ENCODE data around the gene GALNT3.

Gene GALNT3

DNA sequence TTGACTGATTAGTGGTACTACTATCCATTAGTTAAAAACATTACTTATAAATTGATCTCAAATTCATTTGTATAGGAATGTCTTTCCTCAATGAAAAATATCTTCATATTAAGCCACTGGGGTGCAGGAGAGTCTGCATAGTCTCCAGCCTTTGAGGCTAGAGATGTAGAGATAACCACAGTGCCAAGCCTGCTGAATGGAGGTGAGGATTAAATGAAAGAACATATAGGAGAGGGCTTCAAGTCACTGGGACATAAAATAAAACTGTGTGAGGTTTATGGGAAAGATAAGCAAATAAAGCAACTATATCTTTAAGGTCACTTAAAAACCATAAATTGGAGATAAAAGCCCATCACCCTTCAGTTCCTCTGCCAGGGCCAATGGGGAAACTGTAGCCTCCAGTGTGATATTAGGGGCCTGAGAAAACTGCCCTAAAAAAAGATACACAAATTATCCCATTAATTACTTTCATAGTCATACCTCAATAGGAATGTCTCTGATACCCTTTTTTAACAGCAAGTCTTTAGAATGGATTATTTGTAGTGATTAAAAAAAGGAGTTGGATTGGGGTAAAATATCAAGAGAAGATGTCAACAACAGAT lies 27.6 kb downstream of the GALNT3 start:
- TF ChIP-seq, protein P1, sequence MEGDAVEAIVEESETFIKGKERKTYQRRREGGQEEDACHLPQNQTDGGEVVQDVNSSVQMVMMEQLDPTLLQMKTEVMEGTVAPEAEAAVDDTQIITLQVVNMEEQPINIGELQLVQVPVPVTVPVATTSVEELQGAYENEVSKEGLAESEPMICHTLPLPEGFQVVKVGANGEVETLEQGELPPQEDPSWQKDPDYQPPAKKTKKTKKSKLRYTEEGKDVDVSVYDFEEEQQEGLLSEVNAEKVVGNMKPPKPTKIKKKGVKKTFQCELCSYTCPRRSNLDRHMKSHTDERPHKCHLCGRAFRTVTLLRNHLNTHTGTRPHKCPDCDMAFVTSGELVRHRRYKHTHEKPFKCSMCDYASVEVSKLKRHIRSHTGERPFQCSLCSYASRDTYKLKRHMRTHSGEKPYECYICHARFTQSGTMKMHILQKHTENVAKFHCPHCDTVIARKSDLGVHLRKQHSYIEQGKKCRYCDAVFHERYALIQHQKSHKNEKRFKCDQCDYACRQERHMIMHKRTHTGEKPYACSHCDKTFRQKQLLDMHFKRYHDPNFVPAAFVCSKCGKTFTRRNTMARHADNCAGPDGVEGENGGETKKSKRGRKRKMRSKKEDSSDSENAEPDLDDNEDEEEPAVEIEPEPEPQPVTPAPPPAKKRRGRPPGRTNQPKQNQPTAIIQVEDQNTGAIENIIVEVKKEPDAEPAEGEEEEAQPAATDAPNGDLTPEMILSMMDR (IDR thresholded peaks at IDR 0.05; ENCODE audit: low read depth, low read length, missing control alignments): no peak
- no peak for DNase-seq (ENCODE audit: extremely low read depth, low read depth)
- no peak overlapping the region for H3K4me3 ChIP-seq (replicated peaks; ENCODE audit: low read depth, low read length)

DNA sequence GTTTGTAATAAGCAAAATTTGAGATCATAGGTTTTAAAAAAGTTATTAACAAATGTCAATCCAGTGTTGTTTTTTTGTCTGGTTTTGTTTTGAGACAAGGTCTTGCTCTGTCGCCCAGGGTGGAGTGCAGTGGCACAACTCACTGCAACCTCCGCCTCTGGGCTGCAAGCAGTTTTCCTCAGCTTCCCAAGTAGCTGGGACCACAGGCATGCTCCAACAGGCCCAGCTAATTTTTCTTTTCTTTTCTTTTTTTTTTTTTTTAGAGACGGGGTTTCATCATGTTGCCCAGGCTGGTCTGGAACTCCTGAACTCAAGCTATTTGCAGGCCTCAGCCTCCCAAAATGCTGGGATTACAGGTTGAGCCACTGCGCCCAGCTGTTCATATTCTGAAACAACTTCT lies 31.3 kb downstream of the GALNT3 start:
- TF ChIP-seq, protein P1 (IDR thresholded peaks at IDR 0.05; ENCODE audit: low read depth, low read length, missing control alignments): no peak
- no peak overlapping the region for H3K4me3 ChIP-seq (replicated peaks; ENCODE audit: low read depth, low read length)
- no peak for DNase-seq (ENCODE audit: extremely low read depth, low read depth)

DNA sequence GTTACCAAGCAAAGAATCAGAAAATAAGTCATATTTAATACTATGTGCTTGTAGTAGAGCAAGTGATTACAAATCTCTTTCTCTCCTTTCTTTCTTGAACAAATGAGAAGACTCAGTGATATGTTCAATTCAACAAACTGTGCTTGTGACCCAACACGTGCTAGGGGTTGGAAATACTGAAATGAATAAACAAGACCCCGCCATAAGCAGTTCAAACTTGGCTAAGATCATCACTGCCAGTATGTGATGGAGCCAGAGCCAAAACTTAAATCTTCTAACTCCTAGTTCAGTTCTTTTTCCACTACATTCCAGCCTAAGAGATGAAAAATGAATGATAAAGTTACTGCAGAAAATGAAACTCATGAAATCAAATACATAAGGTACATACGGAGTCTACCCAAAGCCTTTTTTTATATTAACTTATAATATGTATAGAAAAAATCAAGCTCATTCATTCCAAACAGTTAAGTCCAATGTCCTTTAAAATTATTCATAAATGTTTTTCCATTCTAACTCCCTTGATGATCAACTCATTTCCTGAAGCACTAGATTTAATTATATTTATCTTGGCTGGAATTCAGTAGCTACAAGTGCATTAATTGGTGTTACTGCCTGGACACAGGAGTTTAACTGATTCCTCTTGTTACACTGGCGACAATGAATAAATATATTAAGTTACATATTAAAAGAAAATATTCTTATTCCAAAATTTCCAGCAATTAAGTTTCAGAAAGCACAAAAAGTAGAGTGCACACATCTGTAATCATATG lies 36.0 kb downstream of the GALNT3 start:
- DNase-seq (ENCODE audit: extremely low read depth, low read depth): no peak
- TF ChIP-seq, protein P1 (IDR thresholded peaks at IDR 0.05; ENCODE audit: low read depth, low read length, missing control alignments): no peak
- H3K4me3 ChIP-seq (replicated peaks; ENCODE audit: low read depth, low read length): no peak overlapping the region

DNA sequence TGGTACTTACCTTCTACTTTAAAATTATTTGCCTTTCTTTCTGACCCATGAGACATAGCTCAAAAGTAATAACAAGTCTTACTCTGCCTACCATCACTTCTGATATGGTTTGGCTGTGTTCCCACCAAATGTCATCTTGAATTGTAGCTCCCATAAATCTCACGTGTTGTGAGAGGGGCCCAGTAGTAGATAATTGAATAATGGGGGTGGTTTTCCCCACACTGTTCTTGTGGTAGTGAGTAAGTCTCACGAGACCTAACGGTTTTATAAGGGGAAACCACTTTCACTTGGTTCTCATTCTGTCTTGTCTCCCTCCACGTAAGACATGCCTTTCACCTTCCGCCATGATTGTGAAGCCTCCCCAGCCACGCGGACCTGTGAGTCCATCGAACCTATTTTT lies 47.5 kb downstream of the GALNT3 start:
- no peak overlapping the region for H3K4me3 ChIP-seq (replicated peaks; ENCODE audit: low read depth, low read length)
- TF ChIP-seq, protein P1 (IDR thresholded peaks at IDR 0.05; ENCODE audit: low read depth, low read length, missing control alignments): no peak
- DNase-seq (ENCODE audit: extremely low read depth, low read depth): no peak

DNA sequence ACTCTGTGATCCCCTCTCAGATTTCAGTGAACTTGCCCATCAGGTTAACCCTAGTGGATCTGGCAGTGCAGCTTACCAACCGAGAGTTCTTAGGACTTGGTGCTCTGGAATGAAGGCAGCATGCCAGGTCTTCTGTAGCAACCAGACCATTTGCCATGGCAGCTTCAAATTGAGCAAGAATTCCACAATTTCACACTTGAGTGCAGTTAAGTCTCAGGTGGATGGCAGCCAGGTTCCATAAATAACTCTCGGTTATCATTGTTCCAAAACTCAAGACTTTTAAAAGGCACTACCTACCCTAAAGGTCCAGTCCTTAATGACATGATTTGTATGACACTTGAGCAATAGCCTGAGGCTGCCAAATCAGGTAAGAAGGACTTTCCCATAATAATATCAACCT lies 48.1 kb downstream of the GALNT3 start:
- no peak overlapping the region for H3K4me3 ChIP-seq (replicated peaks; ENCODE audit: low read depth, low read length)
- TF ChIP-seq, protein P1 (IDR thresholded peaks at IDR 0.05; ENCODE audit: low read depth, low read length, missing control alignments): no peak
- no peak for DNase-seq (ENCODE audit: extremely low read depth, low read depth)

DNA sequence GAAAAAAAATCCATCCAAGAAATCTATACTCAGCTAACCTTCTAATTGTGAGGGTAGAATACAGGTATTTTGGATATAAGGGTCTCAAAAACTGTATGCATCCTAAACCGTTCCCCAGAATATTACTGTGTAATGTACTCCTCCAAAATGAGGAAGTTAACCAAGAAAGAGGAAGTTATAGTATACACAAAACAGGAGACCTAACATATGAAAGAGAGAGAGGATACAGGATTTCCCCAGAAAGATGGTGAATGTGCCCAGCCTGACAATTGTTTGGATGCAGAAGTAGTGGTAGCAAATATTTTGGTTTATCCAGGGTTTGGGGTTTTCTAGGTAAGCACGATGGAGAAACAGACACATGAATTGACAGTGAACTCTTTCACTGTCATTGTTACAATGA lies 50.6 kb downstream of the GALNT3 start:
- TF ChIP-seq, protein P1 (IDR thresholded peaks at IDR 0.05; ENCODE audit: low read depth, low read length, missing control alignments): no peak

More for the DNA sequence above, 50.6 kb downstream of the GALNT3 start:
- no peak overlapping the region for H3K4me3 ChIP-seq (replicated peaks; ENCODE audit: low read depth, low read length)
- no peak for DNase-seq (ENCODE audit: extremely low read depth, low read depth)
